ENCODE results near the gene NCAM1. TPM values are rescaled to one million over a fixed set of nuclear protein-coding genes. Genes with fewer than 3 reads are reported as not detected.

The NCAM1 gene
- total RNA-seq, 1 experiment from 2014 or later = 0.22 TPM

DNA sequence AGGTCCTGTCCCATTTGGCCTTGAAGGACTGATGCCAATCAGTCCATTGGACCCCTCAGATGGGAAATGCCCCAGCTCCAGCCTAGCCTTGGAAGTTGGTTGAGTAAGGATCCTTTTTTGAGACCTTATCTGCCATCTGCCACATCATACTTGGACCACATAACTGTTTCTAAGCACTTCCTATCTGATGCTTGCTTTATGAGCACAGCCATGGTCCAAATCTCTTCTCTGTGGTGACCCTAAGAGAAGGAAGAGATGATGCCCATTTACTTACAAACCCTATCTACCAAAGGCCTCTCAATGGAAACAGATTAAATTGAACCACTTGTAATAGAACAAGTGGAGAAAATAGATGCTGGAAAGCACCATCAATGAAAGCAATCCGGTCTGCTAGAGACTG is 299.3 kb downstream of the NCAM1 start:
- Histone ChIP-seq H3K9ac (ENCODE audit: low read length) (no peak overlapping the region), H3K9me2 (ENCODE audit: insufficient read depth) (no peaks in the 10 kb centered on the region), H3K4me3 (replicated peaks in 1 of 2; ENCODE audit: low read depth in 1 of 2, low read length in 2 of 2) (no peak overlapping the region), H3K27ac (ENCODE audit: low read depth, low read length) (no peak overlapping the region), H4K20me1 (ENCODE audit: insufficient read depth) (no peaks in the 10 kb centered on the region), H3K4me2 (ENCODE audit: low read length) (no peak overlapping the region), H2AFZ (ENCODE audit: low read depth, low read length, poor library complexity, severe bottlenecking) (no peak overlapping the region), H3K9me3 (ENCODE audit: control insufficient read depth in 1 of 2, insufficient read depth in 1 of 2, low read depth in 1 of 2, low read length in 2 of 2) (no peaks in the 10 kb centered on the region), H3K27me3 (ENCODE audit: insufficient read depth, low read length) (peaks cover 34% of the 10 kb centered on the region), H3K79me2 (ENCODE audit: insufficient read depth, low read length) (no peaks in the 10 kb centered on the region), H3K36me3 (ENCODE audit: control insufficient read depth in 1 of 2, insufficient read depth in 2 of 2, low read length in 2 of 2) (no peaks in the 10 kb centered on the region), H3K4me1 (ENCODE audit: control insufficient read depth in 1 of 2, insufficient read depth in 2 of 2, low read length in 2 of 2) (no peaks in the 10 kb centered on the region)
- intact Hi-C loops (cut with micrococcal nuclease) = no loop called here
- BruUV-seq (replicated peaks) = no TSS peak
- TF ChIP-seq EZH2phosphoT487 (IDR thresholded peaks at IDR 0.05; ENCODE audit: borderline replicate concordance) (no peak), FOSL1 (IDR thresholded peaks at IDR 0.05; ENCODE audit: low read depth) (no peak), ZFX (IDR thresholded peaks at IDR 0.05) (no peak), TCF7L2 (IDR thresholded peaks at IDR 0.05; ENCODE audit: borderline replicate concordance, extremely low read depth, insufficient read depth, insufficient read length) (no peak), CBX3 (IDR thresholded peaks at IDR 0.05; ENCODE audit: low read depth) (no peak), CEBPB (IDR thresholded peaks at IDR 0.05; ENCODE audit: low read depth) (no peak), MAX (IDR thresholded peaks at IDR 0.05) (no peak), POLR2A (IDR thresholded peaks at IDR 0.05; ENCODE audit: borderline replicate concordance, extremely low read depth, insufficient read depth, insufficient read length) (no peak), ZNF274 (IDR thresholded peaks at IDR 0.05; ENCODE audit: low read depth, low read length) (no peak)
- TF ChIP-seq, protein P1, sequence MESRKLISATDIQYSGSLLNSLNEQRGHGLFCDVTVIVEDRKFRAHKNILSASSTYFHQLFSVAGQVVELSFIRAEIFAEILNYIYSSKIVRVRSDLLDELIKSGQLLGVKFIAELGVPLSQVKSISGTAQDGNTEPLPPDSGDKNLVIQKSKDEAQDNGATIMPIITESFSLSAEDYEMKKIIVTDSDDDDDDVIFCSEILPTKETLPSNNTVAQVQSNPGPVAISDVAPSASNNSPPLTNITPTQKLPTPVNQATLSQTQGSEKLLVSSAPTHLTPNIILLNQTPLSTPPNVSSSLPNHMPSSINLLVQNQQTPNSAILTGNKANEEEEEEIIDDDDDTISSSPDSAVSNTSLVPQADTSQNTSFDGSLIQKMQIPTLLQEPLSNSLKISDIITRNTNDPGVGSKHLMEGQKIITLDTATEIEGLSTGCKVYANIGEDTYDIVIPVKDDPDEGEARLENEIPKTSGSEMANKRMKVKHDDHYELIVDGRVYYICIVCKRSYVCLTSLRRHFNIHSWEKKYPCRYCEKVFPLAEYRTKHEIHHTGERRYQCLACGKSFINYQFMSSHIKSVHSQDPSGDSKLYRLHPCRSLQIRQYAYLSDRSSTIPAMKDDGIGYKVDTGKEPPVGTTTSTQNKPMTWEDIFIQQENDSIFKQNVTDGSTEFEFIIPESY (IDR thresholded peaks at IDR 0.05; ENCODE audit: extremely low read depth, insufficient replicate concordance, low read length) = no peak
- CTCF ChIA-PET = no interaction called here
- POLR2A ChIA-PET = no interaction called here
- no peak for DNase-seq (ENCODE audit: low read depth, low spot score)
- no peak for ATAC-seq
- RAD21 ChIA-PET (ENCODE audit: low non-redundant PET in 1 of 2, low total read pairs in 2 of 2, uncharacterized antibody in 2 of 2, unreplicated experiment in 2 of 2) = no interaction called here
